ENCODE results near the gene BLOC1S5. TPM values are rescaled to one million over a fixed set of nuclear protein-coding genes. Genes with fewer than 3 reads are reported as not detected.

BLOC1S5 gene
- 5.7 to 10.0 TPM (median 7.8 TPM) in 5 replicates for total RNA-seq (2022; extraction: Qiagen RNA extraction)

DNA sequence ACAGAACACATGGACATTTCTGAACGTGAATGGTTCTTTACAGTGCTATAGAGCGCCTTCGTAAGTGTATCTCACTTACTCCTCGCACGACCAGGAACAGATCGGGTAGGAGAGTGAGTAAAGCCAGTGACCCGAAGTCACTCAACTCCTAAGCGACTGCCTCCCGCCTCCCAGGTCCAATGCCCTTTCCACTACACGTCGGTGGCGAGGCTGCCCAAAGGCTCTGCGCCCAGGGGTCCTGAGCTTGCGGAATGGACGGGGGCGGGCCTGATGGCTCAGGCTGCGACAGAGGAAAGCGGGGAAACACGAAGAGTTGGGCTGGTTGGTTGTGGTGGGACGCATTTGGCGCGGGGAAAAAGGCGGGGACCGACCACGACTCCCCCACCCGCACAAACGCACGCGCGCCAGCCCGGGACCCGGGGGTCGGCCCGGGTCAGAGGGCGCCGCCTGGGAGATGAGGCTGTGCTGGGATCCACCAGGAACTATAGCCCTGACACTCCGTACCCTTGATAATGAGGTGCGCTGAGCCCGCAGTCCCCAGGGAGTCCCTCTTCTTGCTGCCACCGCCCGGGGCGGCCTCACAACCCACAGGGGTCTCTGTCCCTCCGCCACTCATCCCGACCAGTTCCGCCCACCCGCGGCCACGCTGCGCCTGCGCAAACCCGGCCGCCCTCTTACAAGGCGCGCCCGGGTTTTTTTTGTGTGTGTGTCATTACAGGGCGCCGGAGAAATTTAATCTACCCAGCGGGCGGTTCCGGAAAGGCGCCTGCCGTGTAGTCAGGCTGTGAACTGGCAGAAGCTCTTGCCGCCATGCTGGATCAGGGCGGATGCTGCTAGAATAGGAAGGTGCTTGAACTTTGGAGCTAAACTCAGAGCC lies at the start of gene BLOC1S5:
Gene BLOC1S5 (minus strand): TSS at position 629 of the 877 bp plus-strand sequence. CDS start 13 bp downstream, at position 616.

GRCh38 chr6:8102122-8102958 lies 38.2 kb upstream of the BLOC1S5 start, which contains the start of gene EEF1E1:
TSS of gene EEF1E1 (minus strand) at chr6:8102548. CDS start at chr6:8102521, 27 bp downstream.

Other genes with a start within 250 kb of the BLOC1S5 start
- gene TXNDC5, start 153.6 kb downstream of the BLOC1S5 start, total RNA-seq (2022; extraction: Qiagen RNA extraction) = 119 to 143 TPM (median 139 TPM) in 5 replicates
- gene EEF1E1, start 38.2 kb upstream of the BLOC1S5 start, total RNA-seq (2022; extraction: Qiagen RNA extraction) = 53.0 to 105 TPM (median 54.9 TPM) in 5 replicates